ENCODE measurements around the gene CYP24A1. TPM values are rescaled to one million over a fixed set of nuclear protein-coding genes. Genes with fewer than 3 reads are reported as not detected.

Gene CYP24A1
- total and polyA plus RNA-seq, 4 experiments from 2014 or later = 0.59 to 3.7 (median 2.0) TPM

DNA sequence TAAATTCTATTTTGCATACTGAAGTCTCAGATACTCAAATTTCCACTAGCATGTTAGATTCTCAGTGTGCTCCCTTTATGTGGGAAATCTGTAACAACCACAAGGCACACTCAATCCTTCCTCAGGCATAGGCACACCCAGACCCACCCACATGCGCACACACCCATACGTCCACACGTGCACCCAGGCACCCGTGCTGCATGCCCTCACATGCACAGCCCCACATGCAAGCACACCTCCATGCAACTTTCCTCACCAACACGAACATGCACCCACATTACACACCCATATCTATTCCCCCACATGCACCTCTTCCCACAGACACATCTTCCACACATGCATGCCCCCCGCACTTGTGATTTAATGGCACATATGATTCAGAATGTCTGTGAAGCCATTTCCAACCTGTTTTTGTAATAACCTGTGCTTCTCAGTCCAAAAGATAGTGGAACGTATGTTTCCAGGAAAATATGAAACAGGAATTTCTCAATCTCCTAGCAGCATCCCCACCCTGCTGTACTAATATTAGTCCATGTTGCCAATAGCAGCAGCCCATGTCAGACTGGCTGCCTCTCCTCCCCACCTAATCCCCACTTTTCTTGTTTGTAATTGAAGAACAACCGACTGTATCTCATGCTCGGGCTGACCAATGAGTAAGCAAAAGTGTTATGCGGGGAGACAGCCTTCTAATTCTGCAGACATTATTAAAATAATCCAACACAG, 11.3 kb upstream of the CYP24A1 start:
- ChIA-PET POLR2A (ENCODE audit: partially characterized antibody) (no interaction called here), CTCF (ENCODE audit: partially characterized antibody) (no interaction called here)
- H3K36me3 Mint-ChIP-seq = no peaks in the 10 kb centered on the region
- DNase-seq = no peak
- no peaks in the 10 kb centered on the region for H3K36me3 ChIP-seq (ENCODE audit: insufficient read depth, low read length)
- H3K9me3 ChIP-seq (ENCODE audit: control insufficient read depth in 1 of 2, low read length in 2 of 2) = no peaks in the 10 kb centered on the region
- H3K27me3 Mint-ChIP-seq = peaks cover 12 to 21% of the 10 kb centered on the region in 2 donors
- no peak overlapping the region for H3K27ac Mint-ChIP-seq
- no peak overlapping the region for H3K27ac ChIP-seq (ENCODE audit: low read depth, low read length)
- no peaks in the 10 kb centered on the region for H3K4me1 ChIP-seq (ENCODE audit: insufficient read depth, low read length)
- H3K27me3 ChIP-seq (ENCODE audit: insufficient read depth, low read length) = no peaks in the 10 kb centered on the region
- H3K4me3 ChIP-seq (ENCODE audit: low read length in 2 of 2) = no peak overlapping the region
- peaks cover 0 to 4% (median 4%) of the 10 kb centered on the region in 4 donors for H3K4me1 Mint-ChIP-seq
- no peaks in the 10 kb centered on the region for H3K9me3 Mint-ChIP-seq
- intact Hi-C loops (cut with micrococcal nuclease) = no loop called here
- no peak overlapping the region for H3K4me3 Mint-ChIP-seq

- Histone ChIP-seq H3K4me1 (ENCODE audit: insufficient read depth, low read length) (no peaks in the 10 kb centered on the region), H3K27ac (ENCODE audit: low read depth, low read length) (no peak overlapping the region), H3K36me3 (ENCODE audit: insufficient read depth, low read length) (no peaks in the 10 kb centered on the region), H3K27me3 (ENCODE audit: insufficient read depth, low read length) (no peaks in the 10 kb centered on the region), H3K9me3 (ENCODE audit: control insufficient read depth in 1 of 2, low read length in 2 of 2) (no peaks in the 10 kb centered on the region), H3K4me3 (ENCODE audit: low read length in 2 of 2) (no peak overlapping the region)
- Mint-ChIP-seq H3K27me3 (peaks cover 12 to 21% of the 10 kb centered on the region in 2 donors), H3K4me3 (no peak overlapping the region), H3K9me3 (no peaks in the 10 kb centered on the region), H3K4me1 (peaks cover 0 to 8% (median 7%) of the 10 kb centered on the region in 4 donors), H3K27ac (no peak overlapping the region), H3K36me3 (no peaks in the 10 kb centered on the region)
- no peak for DNase-seq
- ChIA-PET POLR2A (ENCODE audit: partially characterized antibody) (no interaction called here), CTCF (ENCODE audit: partially characterized antibody) (no interaction called here)
- intact Hi-C loops (cut with micrococcal nuclease) = no loop called here
These were observed 10.3 kb upstream of the CYP24A1 start for GRCh38 chr20:54184071-54184470.

DNA sequence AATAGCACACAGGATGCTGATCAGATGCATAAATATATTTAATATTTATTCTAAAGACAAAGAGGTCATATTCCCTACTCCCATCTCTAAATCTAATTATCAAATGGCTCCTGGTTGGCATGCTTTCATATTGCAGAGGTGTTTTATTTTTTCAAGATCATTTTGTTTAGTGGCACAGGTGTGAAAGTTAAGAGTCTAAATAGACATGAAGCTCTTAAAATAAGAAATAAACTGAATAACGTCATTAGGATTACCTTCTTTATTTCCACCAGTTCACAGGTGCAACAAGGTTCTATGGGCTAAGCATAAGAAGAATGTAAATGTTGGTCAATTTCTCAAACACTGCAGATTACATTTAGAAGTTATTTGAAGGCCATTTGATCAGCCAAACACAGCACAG, 7.1 kb upstream of the CYP24A1 start:
- intact Hi-C loops (cut with micrococcal nuclease) = no loop called here
- H3K27ac ChIP-seq (ENCODE audit: low read depth, low read length) = no peak overlapping the region
- Mint-ChIP-seq H3K4me3 (no peak overlapping the region), H3K9me3 (no peaks in the 10 kb centered on the region), H3K36me3 (no peaks in the 10 kb centered on the region), H3K27me3 (peaks cover 20 to 25% of the 10 kb centered on the region in 2 donors), H3K27ac (peak overlapping the region in 1 of 7 donors; percentile 16), H3K4me1 (peaks cover 0 to 8% (median 7%) of the 10 kb centered on the region in 4 donors)
- no peaks in the 10 kb centered on the region for H3K9me3 ChIP-seq (ENCODE audit: control insufficient read depth in 1 of 2, low read length in 2 of 2)
- H3K4me1 ChIP-seq (ENCODE audit: insufficient read depth, low read length) = no peaks in the 10 kb centered on the region
- CTCF ChIA-PET (ENCODE audit: partially characterized antibody) = interaction anchor here (3.2 kb wide), 1 partner anchor 19 kb away, joined by 12 read pairs; no protein-coding TSS in a partner anchor
- DNase-seq = no peak
- H3K36me3 ChIP-seq (ENCODE audit: insufficient read depth, low read length) = no peaks in the 10 kb centered on the region
- H3K4me3 ChIP-seq (ENCODE audit: low read length in 2 of 2) = no peak overlapping the region
- POLR2A ChIA-PET (ENCODE audit: partially characterized antibody) = no interaction called here
- no peaks in the 10 kb centered on the region for H3K27me3 ChIP-seq (ENCODE audit: insufficient read depth, low read length)

GRCh38 chr20:54179946-54180345, 6.2 kb upstream of the CYP24A1 start:
- ChIA-PET CTCF (ENCODE audit: partially characterized antibody) (interaction anchor here (1.3 to 3.2 kb wide), 3 partner anchors 20 to 79 kb away, joined by 4 to 12 read pairs (median 7); no protein-coding TSS in a partner anchor), POLR2A (ENCODE audit: partially characterized antibody) (interaction anchor here (0.7 kb wide), 1 partner anchor 126 kb away, joined by 3 read pairs; no protein-coding TSS in a partner anchor)
- no peak overlapping the region for H3K4me3 Mint-ChIP-seq
- Histone ChIP-seq H3K27ac (ENCODE audit: low read depth, low read length) (no peak overlapping the region), H3K4me3 (ENCODE audit: low read length in 2 of 2) (no peak overlapping the region), H3K4me1 (ENCODE audit: insufficient read depth, low read length) (no peaks in the 10 kb centered on the region), H3K9me3 (ENCODE audit: control insufficient read depth in 1 of 2, low read length in 2 of 2) (no peaks in the 10 kb centered on the region), H3K36me3 (ENCODE audit: insufficient read depth, low read length) (no peaks in the 10 kb centered on the region), H3K27me3 (ENCODE audit: insufficient read depth, low read length) (peaks cover 7% of the 10 kb centered on the region)
- peaks cover 0 to 9% (median 7%) of the 10 kb centered on the region in 4 donors for H3K4me1 Mint-ChIP-seq
- no peaks in the 10 kb centered on the region for H3K36me3 Mint-ChIP-seq
- H3K9me3 Mint-ChIP-seq = no peaks in the 10 kb centered on the region
- peak in 1 of 5 donors; percentile 11 for DNase-seq
- H3K27ac Mint-ChIP-seq = peak overlapping the region in 1 of 7 donors; percentile 8
- intact Hi-C loops (cut with micrococcal nuclease) = no loop called here
- H3K27me3 Mint-ChIP-seq = peaks cover 17 to 22% of the 10 kb centered on the region in 2 donors

DNA sequence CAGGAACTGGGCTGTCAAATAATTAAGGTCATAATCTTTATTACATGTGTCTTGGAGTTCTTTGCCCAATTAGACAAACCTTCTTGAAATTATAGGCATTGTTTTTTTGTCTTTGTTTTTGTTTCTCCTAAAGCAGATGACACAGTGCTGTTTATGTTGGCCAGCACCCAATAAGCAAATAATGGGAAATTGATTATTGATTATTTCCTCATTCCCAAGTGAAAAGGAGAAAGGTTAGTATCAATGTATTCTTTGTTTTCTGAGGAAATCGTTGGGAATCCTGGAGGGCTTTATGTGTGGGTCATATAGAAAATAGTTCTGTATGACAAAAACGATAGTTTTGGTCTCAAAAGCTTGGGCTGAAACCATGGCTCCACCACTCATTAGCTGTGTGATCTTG, 4.5 kb upstream of the CYP24A1 start:
- POLR2A ChIA-PET (ENCODE audit: partially characterized antibody) = no interaction called here

DNA sequence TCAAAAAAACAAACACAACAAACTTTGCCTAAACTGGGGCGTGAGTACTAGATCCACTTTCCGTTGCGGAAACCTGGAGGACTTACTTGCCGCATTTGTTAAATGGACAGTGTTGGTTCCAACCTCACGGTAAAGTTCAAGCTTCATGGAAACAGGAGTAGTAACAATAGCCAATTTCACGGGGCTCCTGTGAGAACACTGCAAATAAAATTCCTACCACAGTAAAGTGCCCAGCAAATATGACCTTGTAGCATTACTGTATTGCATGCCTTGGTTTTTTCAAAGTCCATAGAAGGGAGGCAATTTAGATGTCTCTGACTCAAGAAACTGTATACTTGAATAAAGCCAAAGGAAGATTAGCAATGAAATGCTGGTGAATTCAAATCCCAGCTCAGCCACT, 3.6 kb upstream of the CYP24A1 start:
- Mint-ChIP-seq H3K36me3 (no peaks in the 10 kb centered on the region), H3K4me3 (no peak overlapping the region), H3K27me3 (peaks cover 34 to 41% of the 10 kb centered on the region in 2 donors), H3K27ac (no peak overlapping the region), H3K4me1 (peaks cover 6 to 30% (median 26%) of the 10 kb centered on the region in 4 donors), H3K9me3 (no peaks in the 10 kb centered on the region)
- DNase-seq = no peak
- intact Hi-C loops (cut with micrococcal nuclease) = no loop called here
- Histone ChIP-seq H3K27me3 (ENCODE audit: insufficient read depth, low read length) (peaks cover 17% of the 10 kb centered on the region), H3K9me3 (ENCODE audit: control insufficient read depth in 1 of 2, low read length in 2 of 2) (no peaks in the 10 kb centered on the region), H3K4me1 (ENCODE audit: insufficient read depth, low read length) (peaks cover 18% of the 10 kb centered on the region), H3K4me3 (ENCODE audit: low read length in 2 of 2) (no peak overlapping the region), H3K27ac (ENCODE audit: low read depth, low read length) (no peak overlapping the region), H3K36me3 (ENCODE audit: insufficient read depth, low read length) (no peaks in the 10 kb centered on the region)
- ChIA-PET CTCF (ENCODE audit: partially characterized antibody) (no interaction called here), POLR2A (ENCODE audit: partially characterized antibody) (no interaction called here)

More for the DNA sequence above, 4.5 kb upstream of the CYP24A1 start:
- peaks cover 14% of the 10 kb centered on the region for H3K27me3 ChIP-seq (ENCODE audit: insufficient read depth, low read length)
- no peaks in the 10 kb centered on the region for H3K9me3 ChIP-seq (ENCODE audit: control insufficient read depth in 1 of 2, low read length in 2 of 2)
- H3K4me3 Mint-ChIP-seq = no peak overlapping the region
- H3K27me3 Mint-ChIP-seq = peaks cover 27 to 33% of the 10 kb centered on the region in 2 donors
- H3K4me3 ChIP-seq (ENCODE audit: low read length in 2 of 2) = no peak overlapping the region
- peaks cover 6 to 22% (median 20%) of the 10 kb centered on the region in 4 donors for H3K4me1 Mint-ChIP-seq
- no peak overlapping the region for H3K27ac Mint-ChIP-seq
- H3K36me3 ChIP-seq (ENCODE audit: insufficient read depth, low read length) = no peaks in the 10 kb centered on the region
- H3K4me1 ChIP-seq (ENCODE audit: insufficient read depth, low read length) = peaks cover 13% of the 10 kb centered on the region
- CTCF ChIA-PET (ENCODE audit: partially characterized antibody) = interaction anchor here (3.2 kb wide), 1 partner anchor 22 kb away, joined by 12 read pairs; no protein-coding TSS in a partner anchor
- intact Hi-C loops (cut with micrococcal nuclease) = no loop called here
- H3K27ac ChIP-seq (ENCODE audit: low read depth, low read length) = no peak overlapping the region
- DNase-seq = no peak
- no peaks in the 10 kb centered on the region for H3K9me3 Mint-ChIP-seq
- H3K36me3 Mint-ChIP-seq = no peaks in the 10 kb centered on the region

GRCh38 chr20:54176610-54177009, 2.8 kb upstream of the CYP24A1 start:
- peaks cover 19% of the 10 kb centered on the region for H3K4me1 ChIP-seq (ENCODE audit: insufficient read depth, low read length)
- no peak overlapping the region for H3K4me3 ChIP-seq (ENCODE audit: low read length in 2 of 2)
- no peaks in the 10 kb centered on the region for H3K36me3 Mint-ChIP-seq
- H3K9me3 ChIP-seq (ENCODE audit: control insufficient read depth in 1 of 2, low read length in 2 of 2) = no peaks in the 10 kb centered on the region
- no peak overlapping the region for H3K27ac ChIP-seq (ENCODE audit: low read depth, low read length)
- peaks cover 6 to 32% (median 27%) of the 10 kb centered on the region in 4 donors for H3K4me1 Mint-ChIP-seq
- H3K27me3 Mint-ChIP-seq = peaks cover 41 to 48% of the 10 kb centered on the region in 2 donors
- ChIA-PET POLR2A (ENCODE audit: partially characterized antibody) (no interaction called here), CTCF (ENCODE audit: partially characterized antibody) (no interaction called here)
- no peaks in the 10 kb centered on the region for H3K9me3 Mint-ChIP-seq
- H3K27me3 ChIP-seq (ENCODE audit: insufficient read depth, low read length) = peaks cover 21% of the 10 kb centered on the region
- no peak overlapping the region for H3K27ac Mint-ChIP-seq
- no peak overlapping the region for H3K4me3 Mint-ChIP-seq
- intact Hi-C loops (cut with micrococcal nuclease) = no loop called here
- no peak for DNase-seq
- H3K36me3 ChIP-seq (ENCODE audit: insufficient read depth, low read length) = no peaks in the 10 kb centered on the region
